ENCODE results near the gene RANGAP1. TPM values are rescaled to one million over a fixed set of nuclear protein-coding genes. Genes with fewer than 3 reads are reported as not detected.

Gene RANGAP1
- polyA plus RNA-seq, 2 of the 4 experiments (the other 2 are of a cell fraction): 44.9 to 75.1 TPM

GRCh38 chr22:41280065-41280464, 5.9 kb downstream of the RANGAP1 start:
- no peak overlapping the region for H3K4me2 ChIP-seq
- FAIRE-seq: no peak
- no peaks in the 10 kb centered on the region for H3K9me3 ChIP-seq
- WGBS (ENCODE audit: missing lambda C conversion rate): 87% methylated on average over 3 of the region's 3 CpGs
- 0 out of 6 replicates have a peak overlapping the region, but pooled peaks of 1 of the 2 experiments have one; percentile 29 for H3K27ac ChIP-seq
- peaks cover 12% of the 10 kb centered on the region for H3K4me1 ChIP-seq
- POLR2A ChIA-PET: no interaction called here
- TF ChIP-seq RFX5 (IDR thresholded peaks at IDR 0.05): no peak
- ATAC-seq: no peak
- CTCF ChIA-PET: no interaction called here
- DNase-seq (ENCODE audit: low read depth in 1 of 2, low spot score in 1 of 2): no peak
- H3K4me3 ChIP-seq: no peak overlapping the region

GRCh38 chr22:41274856-41275255, 11.1 kb downstream of the RANGAP1 start:
- DNase-seq (ENCODE audit: low read depth in 1 of 2, low spot score in 1 of 2) (no peak), FAIRE-seq (no peak), ATAC-seq (no peak)
- ChIA-PET CTCF (interaction anchor here (1.1 to 1.7 kb wide), 2 partner anchors 11 to 27 kb away, joined by 4 read pairs; partner anchors contain the start of genes RANGAP1 and ZC3H7B), POLR2A (no interaction called here)
- Histone ChIP-seq H3K9me3 (no peaks in the 10 kb centered on the region), H3K4me1 (no peaks in the 10 kb centered on the region), H3K27ac (no peak overlapping the region), H3K4me3 (no peak overlapping the region), H3K4me2 (no peak overlapping the region)
- 87% methylated on average over 4 of the region's 4 CpGs for WGBS (ENCODE audit: missing lambda C conversion rate)
- TF ChIP-seq MAX (IDR thresholded peaks at IDR 0.05) (no peak), POLR2A (IDR thresholded peaks at IDR 0.05; ENCODE audit: low read length) (no peak), KDM1A (IDR thresholded peaks at IDR 0.05; ENCODE audit: low read depth) (no peak), SREBF2 (IDR thresholded peaks at IDR 0.05) (no peak), MYC (IDR thresholded peaks at IDR 0.05; ENCODE audit: borderline replicate concordance, low read length) (no peak), E2F6 (IDR thresholded peaks at IDR 0.05; ENCODE audit: borderline replicate concordance, low read depth) (no peak), ZSCAN20 (CRISPR knock-in tag; IDR thresholded peaks at IDR 0.05) (no peak), BHLHE40 (IDR thresholded peaks at IDR 0.05; ENCODE audit: low read depth, low read length) (no peak), FOSL2 (IDR thresholded peaks at IDR 0.05) (no peak), FOSL2 (CRISPR knock-in tag; IDR thresholded peaks at IDR 0.05) (no peak), RAD21 (conservative IDR thresholded peaks at IDR 0.05 in 1 of 2, IDR thresholded peaks at IDR 0.05 in 1 of 2) (no peak), CHD4 (IDR thresholded peaks at IDR 0.05; ENCODE audit: borderline replicate concordance) (no peak), EHF (CRISPR knock-in tag; IDR thresholded peaks at IDR 0.05) (no peak), BCL3 (IDR thresholded peaks at IDR 0.05) (no peak), NR3C1 (IDR thresholded peaks at IDR 0.05) (no peak), ZC3H11A (IDR thresholded peaks at IDR 0.05) (no peak)

GRCh38 chr22:41273128-41273527, 12.9 kb downstream of the RANGAP1 start:
- no peaks in the 10 kb centered on the region for H3K9me3 ChIP-seq
- DNase-seq (ENCODE audit: low read depth in 1 of 2, low spot score in 1 of 2) (no peak), ATAC-seq (no peak), FAIRE-seq (no peak)
- ChIA-PET POLR2A (no interaction called here), CTCF (no interaction called here)
- H3K27ac ChIP-seq: no peak overlapping the region
- no peaks in the 10 kb centered on the region for H3K4me1 ChIP-seq
- H3K4me3 ChIP-seq: no peak overlapping the region
- TF ChIP-seq ZFP36 (IDR thresholded peaks at IDR 0.05; ENCODE audit: borderline replicate concordance, partially characterized antibody) (no peak), KDM1A (IDR thresholded peaks at IDR 0.05; ENCODE audit: low read depth) (no peak), HOXA7 (CRISPR knock-in tag; IDR thresholded peaks at IDR 0.05) (no peak), FOXS1 (CRISPR knock-in tag; IDR thresholded peaks at IDR 0.05) (no peak), CEBPB (IDR thresholded peaks at IDR 0.05) (no peak), BCL3 (IDR thresholded peaks at IDR 0.05) (no peak), TFCP2L1 (CRISPR knock-in tag; IDR thresholded peaks at IDR 0.05) (no peak), HEYL (CRISPR knock-in tag; IDR thresholded peaks at IDR 0.05) (no peak), KDM5A (IDR thresholded peaks at IDR 0.05) (no peak)
- H3K4me2 ChIP-seq: no peak overlapping the region
- WGBS (ENCODE audit: missing lambda C conversion rate): 92% methylated on average over 7 of the region's 7 CpGs
